GM12878 (cell line): ENCODE data around the gene PCBD2. TPM values are rescaled to one million over a fixed set of nuclear protein-coding genes. Genes with fewer than 3 reads are reported as not detected.

ENCODE experiments used
- BCL3 ChIP-seq: IDR thresholded peaks from 2 replicates; pipeline ENCODE4 v1.6.1; 2011; ENCODE audit warnings: borderline replicate concordance, low read depth, mild to moderate bottlenecking, moderate library complexity, low read length; ENCODE audit not compliant: insufficient read depth, poor library complexity, severe bottlenecking
- BHLHE40 ChIP-seq, 2 experiments: fragments of 450-650 bp in 1 of 2; IDR thresholded peaks; 2 replicates each; pipeline ENCODE4 v1.6.1; 2011 to 2017; ENCODE audit warnings: low read depth in 2 of 2, borderline replicate concordance in 1 of 2, improper control_type of control experiment in 1 of 2, low read length in 1 of 2, mild to moderate bottlenecking in 1 of 2
- EGR1 ChIP-seq, 2 experiments: IDR thresholded peaks; 1 replicate in 1 of 2; 2 replicates in 1 of 2; pipeline ENCODE4 v1.6.1; 2011 to 2012; ENCODE audit warnings: low read depth in 2 of 2, low read length in 2 of 2, borderline replicate concordance in 1 of 2, mild to moderate bottlenecking in 1 of 2, moderate library complexity in 1 of 2
- ELK1 ChIP-seq: IDR thresholded peaks from 2 replicates; pipeline ENCODE4 v1.6.1; 2012; ENCODE audit warnings: low read depth, low read length, improper control_type of control experiment
- ESRRA ChIP-seq: IDR thresholded peaks from 2 replicates; pipeline ENCODE4 v1.6.1; 2012; ENCODE audit warnings: mild to moderate bottlenecking, low read length, improper control_type of control experiment
- FOS ChIP-seq: IDR thresholded peaks from 3 replicates; pipeline ENCODE4 v1.6.1; 2011; ENCODE audit warnings: borderline replicate concordance; ENCODE audit not compliant: insufficient read length; ENCODE audit errors: extremely low read depth
- NFYA ChIP-seq: IDR thresholded peaks from 2 replicates; pipeline ENCODE4 v1.6.1; 2011; ENCODE audit warnings: low read depth, mild to moderate bottlenecking, low read length, improper control_type of control experiment, borderline replicate concordance
- PAX5 ChIP-seq: IDR thresholded peaks from 2 replicates; pipeline ENCODE4 v1.6.1; 2011; ENCODE audit warnings: low read depth, low read length, borderline replicate concordance
- POLR2A ChIP-seq: IDR thresholded peaks from 2 replicates; pipeline ENCODE4 v1.6.1; 2011; ENCODE audit warnings: low read depth, mild to moderate bottlenecking, low read length
- POLR2AphosphoS5 ChIP-seq: IDR thresholded peaks from 2 replicates; pipeline ENCODE4 v1.6.1; 2011; ENCODE audit warnings: mild to moderate bottlenecking, low read length, inconsistent platforms
- RB1 ChIP-seq: fragments of 450-650 bp; formaldehyde crosslinking; IDR thresholded peaks from 2 replicates; pipeline ENCODE4 v1.6.1; 2017; ENCODE audit warnings: mild to moderate bottlenecking, borderline replicate concordance
- RCOR1 ChIP-seq: conservative IDR thresholded peaks from 2 replicates; pipeline ENCODE4 v1.6.1; 2012; ENCODE audit warnings: low read depth, low read length, improper control_type of control experiment
- RFX5 ChIP-seq: IDR thresholded peaks from 2 replicates; pipeline ENCODE4 v1.6.1; 2011; ENCODE audit warnings: low read depth, low read length, improper control_type of control experiment
- TBL1XR1 ChIP-seq: IDR thresholded peaks from 2 replicates; pipeline ENCODE4 v1.6.1; 2012; ENCODE audit warnings: low read depth, low read length, improper control_type of control experiment
- TCF12 ChIP-seq: IDR thresholded peaks from 2 replicates; pipeline ENCODE4 v1.6.1; 2011; ENCODE audit warnings: low read depth, mild to moderate bottlenecking, low read length
- YY1 ChIP-seq: IDR thresholded peaks from 2 replicates; pipeline ENCODE4 v1.6.1; 2011; ENCODE audit warnings: low read depth, mild to moderate bottlenecking, low read length
- ZBTB11 ChIP-seq: fragments of 450-650 bp; formaldehyde crosslinking; IDR thresholded peaks from 2 replicates; pipeline ENCODE4 v1.5.0; 2022; ENCODE audit warnings: mild to moderate bottlenecking, missing genetic modification characterization
- ZNF207 ChIP-seq: fragments of 450-650 bp; IDR thresholded peaks from 2 replicates; pipeline ENCODE4 v1.6.1; 2014; ENCODE audit warnings: antibody characterized with exemption, mild to moderate bottlenecking, borderline replicate concordance
- ZNF687 ChIP-seq: fragments of 450-650 bp; IDR thresholded peaks from 2 replicates; pipeline ENCODE4 v1.6.1; 2017; ENCODE audit warnings: mild to moderate bottlenecking, moderate library complexity
- polyA plus RNA-seq, 11 experiments: library from polyadenylated mRNA; depleted of rRNA in 4 of 11; unstranded in 6 of 11; stranded (reverse) in 5 of 11; fragments of >200 nt; fragmentation: Nextera tagmentation in 4 of 11; fragmentation: Illumina TruSeq in 1 of 11; extraction: Ambion mirVana in 4 of 11; extraction: Trizol in 1 of 11; gene quantifications; 1 replicate in 1 of 11; 2 replicates in 10 of 11; pipeline versions ENCODE4 v1.2.1 to v1.2.3, GENCODE V29; 2011 to 2016; ENCODE audit warnings: inconsistent platforms in 2 of 11, missing spikeins in 2 of 11, low read depth in 1 of 11
- total RNA-seq, 4 experiments: library from RNA; depleted of rRNA in 3 of 4; stranded (reverse); fragments of >200 nt in 3 of 4; fragmentation: Illumina TruSeq in 1 of 4; extraction: Trizol in 1 of 4; gene quantifications; 2 replicates each; pipeline versions ENCODE4 v1.2.1 to v1.2.3, GENCODE V29; 2013 to 2021

Gene PCBD2
- total and polyA plus RNA-seq, 10 of the 15 experiments (the other 5 are each of a cell fraction or from before 2014, with no cell fraction given): 5.4 to 13.6 (median 6.7) TPM

- TF ChIP-seq FOS: no peak
- peak in 1 of 2 experiments; percentile 68; a peak in 2 of 3 replicates for TF ChIP-seq EGR1 (IDR thresholded peaks at IDR 0.05; ENCODE audit: borderline replicate concordance in 1 of 2, low read depth in 2 of 2, low read length in 2 of 2)
- TF ChIP-seq POLR2A: peak; percentile 82
- TF ChIP-seq TCF12: 0 out of 2 replicates have a peak, but pooled peaks have one; percentile 3
- TF ChIP-seq BCL3: peak; percentile 80
- 0 out of 2 replicates have a peak, but pooled peaks have one; percentile 40 for TF ChIP-seq ELK1
- TF ChIP-seq RB1: peak; percentile 92; the same call in 1 of the 2 replicates
- TF ChIP-seq RFX5: peak; percentile 43; the same call in 1 of the 2 replicates
- peak; percentile 79 for TF ChIP-seq ESRRA
- TF ChIP-seq YY1: peak; percentile 94
- TF ChIP-seq POLR2AphosphoS5: peak; percentile 81; the same call in 1 of the 2 replicates
- TF ChIP-seq ZBTB11 (CRISPR knock-in tag): no peak
- TF ChIP-seq ZNF207: peak; percentile 93
- peak; percentile 48 to 73; a peak in 3 of 4 replicates for TF ChIP-seq BHLHE40 (IDR thresholded peaks at IDR 0.05; ENCODE audit: borderline replicate concordance in 1 of 2, low read depth in 2 of 2, low read length in 1 of 2)
- no peak for TF ChIP-seq NFYA
- TF ChIP-seq RCOR1: 0 out of 2 replicates have a peak, but pooled peaks have one; percentile 70
- peak; percentile 78; the same call in 1 of the 2 replicates for TF ChIP-seq PAX5
- TF ChIP-seq ZNF687: peak; percentile 69
- TF ChIP-seq TBL1XR1: peak; percentile 66; the same call in 1 of the 2 replicates
Measured at GRCh38 chr5:134904610-134905245, at the start of gene PCBD2 (continued).
